ENCODE measurements around the gene HCK.

Gene HCK

DNA sequence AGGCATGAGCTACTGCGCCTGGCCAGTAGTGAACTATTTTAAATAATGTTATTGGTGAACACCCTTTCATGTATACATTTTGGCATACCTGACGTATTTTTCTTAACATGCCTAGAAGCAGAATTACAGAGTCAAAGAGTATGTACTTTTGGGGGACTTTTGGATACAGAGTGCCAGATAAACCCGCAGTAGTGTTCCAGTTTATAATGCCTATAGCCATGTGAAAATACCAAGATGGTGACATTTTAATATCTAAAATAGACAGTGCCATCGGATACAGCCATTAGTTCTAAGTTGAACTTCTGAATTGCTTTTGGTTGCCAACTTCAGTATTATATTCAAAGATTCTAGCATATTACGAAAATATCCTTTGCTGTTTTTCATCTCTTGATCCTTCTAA is 77.8 kb downstream of the HCK start:
- DNase-seq (ENCODE audit: low spot score): no peak

GRCh38 chr20:32130352-32130751 is 78.3 kb downstream of the HCK start:
- no peak for DNase-seq (ENCODE audit: low spot score)

- no peak for DNase-seq (ENCODE audit: low spot score)
Observed at GRCh38 chr20:32130965-32131364, 78.9 kb downstream of the HCK start.

GRCh38 chr20:32132911-32133549 is 81.0 kb downstream of the HCK start:
- no peak for DNase-seq (ENCODE audit: low spot score)

GRCh38 chr20:32134026-32134425 is 82.0 kb downstream of the HCK start:
- DNase-seq (ENCODE audit: low spot score): no peak

- DNase-seq (ENCODE audit: low spot score): no peak
Observed at GRCh38 chr20:32135983-32136515, 84.0 kb downstream of the HCK start.

DNA sequence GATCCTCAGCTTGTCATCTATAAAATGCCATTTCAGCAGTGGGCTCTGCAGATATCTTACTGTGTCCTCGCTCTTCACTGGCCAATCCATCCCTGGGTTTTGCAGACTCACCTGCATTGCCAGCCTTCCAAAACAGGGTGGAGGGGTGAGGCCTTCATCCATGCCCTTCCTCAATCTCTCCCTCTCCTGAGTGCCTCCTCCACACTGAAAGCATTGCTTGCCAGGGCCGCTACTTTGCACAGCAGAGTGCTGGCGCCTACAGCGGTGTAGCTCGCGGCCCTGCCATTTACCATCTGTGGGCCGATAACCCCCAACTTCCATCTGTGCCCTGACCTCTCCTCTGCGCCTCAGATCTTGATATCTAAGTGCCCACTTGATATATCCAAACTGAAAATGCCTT is 86.9 kb downstream of the HCK start:
- no peak for DNase-seq (ENCODE audit: low spot score)

DNA sequence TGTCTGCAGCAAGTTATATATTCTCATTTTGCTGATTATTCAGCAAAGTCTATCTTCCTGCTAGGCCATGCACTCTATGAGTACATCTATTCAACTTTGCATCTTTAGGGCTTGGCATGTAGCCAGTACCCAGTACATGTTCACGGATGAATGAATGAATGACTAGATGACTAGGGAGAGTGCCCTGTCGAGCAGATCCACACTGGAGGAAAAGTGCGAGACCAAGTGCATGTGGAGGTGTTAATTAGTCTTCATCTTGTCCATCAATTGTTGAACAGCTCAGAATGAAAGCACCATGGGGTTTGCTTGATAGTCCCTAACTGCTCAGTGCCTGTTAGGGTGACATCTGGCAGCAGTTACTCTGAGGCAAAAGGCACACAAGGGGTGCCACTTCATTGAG is 87.9 kb downstream of the HCK start:
- no peak for DNase-seq (ENCODE audit: low spot score)

GRCh38 chr20:32140603-32141002 is 88.6 kb downstream of the HCK start:
- DNase-seq (ENCODE audit: low spot score): no peak

DNA sequence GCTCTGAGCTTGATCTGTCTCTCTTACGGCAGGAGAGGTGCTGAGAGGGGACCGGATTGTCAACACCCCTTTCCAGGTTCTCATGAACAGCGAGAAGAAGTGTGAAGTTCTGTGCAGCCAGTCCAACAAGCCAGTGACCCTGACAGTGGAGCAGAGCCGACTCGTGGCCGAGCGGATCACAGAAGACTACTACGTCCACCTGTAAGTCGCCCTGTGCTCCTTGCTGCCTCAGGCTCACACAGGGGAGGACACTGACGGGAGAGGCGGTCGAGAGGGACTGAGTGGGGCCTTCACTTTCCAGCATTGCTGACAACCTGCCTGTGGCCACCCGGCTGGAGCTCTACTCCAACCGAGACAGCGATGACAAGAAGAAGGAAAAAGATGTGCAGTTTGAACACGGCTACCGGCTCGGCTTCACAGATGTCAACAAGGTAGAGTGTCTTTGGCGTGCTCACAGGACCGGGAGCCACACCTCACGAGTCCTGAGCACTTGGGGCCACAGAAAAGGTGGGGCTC is 89.5 kb downstream of the HCK start:
- no peak for DNase-seq (ENCODE audit: low spot score)

GRCh38 chr20:32142088-32142487 is 90.0 kb downstream of the HCK start:
- no peak for DNase-seq (ENCODE audit: low spot score)

GRCh38 chr20:32142991-32143390 is 90.9 kb downstream of the HCK start:
- DNase-seq (ENCODE audit: low spot score): no peak

DNA sequence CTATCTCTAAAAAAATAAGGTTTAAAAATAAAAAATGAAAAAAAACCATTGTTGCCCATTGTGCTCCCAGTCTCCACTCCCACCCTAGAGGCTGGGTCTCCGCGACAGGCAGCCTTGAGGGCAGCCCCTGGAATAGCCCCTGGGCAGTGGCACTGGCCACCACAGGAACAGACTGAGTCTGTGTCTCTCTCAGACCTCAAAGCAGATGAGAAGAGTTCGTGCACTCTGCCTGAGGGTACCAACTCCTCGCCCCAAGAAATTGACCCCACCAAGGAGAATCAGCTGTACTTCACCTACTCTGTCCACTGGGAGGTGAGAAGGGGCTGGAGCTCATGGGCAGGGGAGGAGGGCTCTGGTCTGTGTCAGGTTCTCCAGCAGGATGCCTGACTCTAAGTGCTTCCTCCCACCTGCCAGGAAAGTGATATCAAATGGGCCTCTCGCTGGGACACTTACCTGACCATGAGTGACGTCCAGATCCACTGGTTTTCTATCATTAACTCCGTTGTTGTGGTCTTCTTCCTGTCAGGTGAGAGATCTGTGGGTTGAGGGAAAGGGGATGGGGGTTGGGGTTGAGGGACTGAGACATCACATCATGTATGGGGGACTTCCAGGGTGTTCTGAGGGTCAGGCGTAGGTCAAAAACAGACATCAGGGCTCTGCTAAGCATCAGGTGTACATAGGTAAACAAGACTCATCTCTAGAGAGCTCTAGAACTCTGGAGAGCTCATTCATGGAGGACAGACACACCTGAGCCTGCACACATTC is 93.0 kb downstream of the HCK start:
- DNase-seq (ENCODE audit: low spot score): no peak

DNA sequence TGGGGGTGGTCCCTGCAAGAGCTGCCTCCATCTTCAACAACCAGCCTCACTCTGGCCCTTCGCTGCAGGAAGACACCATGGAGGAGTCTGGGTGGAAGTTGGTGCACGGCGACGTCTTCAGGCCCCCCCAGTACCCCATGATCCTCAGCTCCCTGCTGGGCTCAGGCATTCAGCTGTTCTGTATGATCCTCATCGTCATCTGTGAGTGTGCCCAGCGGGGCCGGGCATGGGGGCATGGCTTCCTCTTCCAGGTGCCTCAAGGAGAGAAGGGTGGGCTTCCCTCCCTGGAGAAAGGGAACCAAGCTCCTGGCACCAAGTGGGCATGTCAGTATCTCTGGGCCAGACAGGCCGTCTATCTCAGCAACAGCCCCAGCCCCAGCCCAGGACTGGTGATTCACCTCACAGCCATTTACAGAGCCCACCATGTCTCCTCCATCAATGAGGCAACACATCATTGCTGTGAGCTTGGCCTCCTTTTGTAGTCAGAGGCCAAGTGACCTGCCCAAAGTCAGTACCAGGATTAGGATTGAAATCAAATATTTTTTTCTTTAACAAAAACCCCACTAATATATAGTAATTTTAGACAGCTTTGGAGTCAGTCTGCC is 97.6 kb downstream of the HCK start:
- DNase-seq (ENCODE audit: low spot score): no peak

DNA sequence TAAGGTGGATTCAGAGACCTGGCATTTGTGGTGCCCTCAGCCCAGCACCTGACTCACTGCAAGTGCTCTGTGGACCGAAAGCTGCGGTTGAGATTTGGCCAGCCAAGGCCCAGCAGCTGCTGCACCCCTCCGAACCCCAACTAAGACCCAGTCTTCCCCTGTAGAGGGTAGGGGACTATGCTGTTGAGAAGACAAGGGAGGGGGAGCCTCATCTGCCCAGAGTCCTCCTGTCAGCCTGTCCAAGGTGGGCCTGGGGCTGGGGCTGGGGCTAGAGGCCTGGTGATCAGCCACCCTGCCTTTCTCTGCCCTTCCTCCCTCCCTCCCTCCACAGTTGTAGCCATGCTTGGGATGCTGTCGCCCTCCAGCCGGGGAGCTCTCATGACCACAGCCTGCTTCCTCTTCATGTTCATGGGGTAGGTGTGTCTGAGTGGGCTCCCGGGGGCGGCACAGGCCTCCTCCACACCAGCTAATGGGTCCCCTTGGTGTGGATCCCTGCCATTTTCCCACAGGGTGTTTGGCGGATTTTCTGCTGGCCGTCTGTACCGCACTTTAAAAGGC is 98.3 kb downstream of the HCK start:
- DNase-seq (ENCODE audit: low spot score): no peak
